Astrocyte of the spinal cord (primary cell): ENCODE results near the gene PPFIBP2.
A peak's percentile ranks its signal among the peaks of the same experiment; 100 is the strongest.

Experiments
- DNase-seq: peaks from one replicate; pipeline ENCODE4 v3.0.0; 2011; ENCODE audit warnings: low read depth, low spot score
- H3K4me3 ChIP-seq: 2 replicates; pipeline ENCODE4 v1.5.1; 2011; ENCODE audit warnings: low read depth, mild to moderate bottlenecking, low read length, moderate library complexity
- in situ Hi-C: cut with HindIII; loops from 2 replicates; pipeline ENCODE4 v1.10.0; 2017; ENCODE audit warnings: low sequenced_read_pairs
- TF ChIP-seq, protein P1 (sequence below): IDR thresholded peaks from 2 replicates; pipeline ENCODE4 v1.5.1; 2012; ENCODE audit warnings: low read depth, mild to moderate bottlenecking, low read length, inconsistent platforms

PPFIBP2 gene

DNA sequence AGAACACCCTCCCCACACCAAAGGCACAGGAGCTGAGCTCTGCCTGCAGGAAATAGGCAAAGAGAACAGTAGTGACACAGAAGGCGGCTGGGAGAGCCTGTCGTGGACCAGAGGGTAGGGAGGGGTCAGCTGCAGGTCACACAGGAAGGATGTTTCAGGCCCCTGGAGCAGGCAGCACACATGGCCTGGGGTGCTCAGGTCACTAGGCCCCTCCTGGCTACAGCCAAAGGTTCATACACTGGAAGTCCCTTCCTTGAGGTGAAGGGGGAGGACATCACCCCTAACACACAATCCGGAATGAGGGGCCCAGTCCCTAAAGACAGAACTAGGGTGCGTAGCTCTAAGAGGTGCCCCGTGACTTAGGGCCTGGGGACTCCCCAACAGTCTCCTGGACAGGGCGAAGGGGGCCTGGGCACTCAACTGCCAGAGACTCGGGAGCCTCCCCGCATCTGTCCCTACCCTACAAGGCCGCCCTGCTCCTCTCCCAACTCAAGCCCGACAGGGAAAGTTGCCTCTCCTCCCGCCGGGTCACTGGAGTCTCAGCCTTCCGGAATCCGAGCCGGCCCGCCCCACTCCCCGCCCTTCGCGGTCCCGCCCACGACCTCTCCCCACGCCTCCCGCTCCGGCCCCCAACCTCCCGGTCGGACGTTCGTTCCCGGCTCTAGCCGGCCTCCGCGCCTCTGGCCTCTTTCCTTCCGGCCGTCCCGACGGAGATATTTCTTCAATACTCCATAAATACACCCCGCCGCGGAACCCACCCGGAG lies 159.3 kb downstream of the PPFIBP2 start, which contains the start of gene CYB5R2:
Gene CYB5R2, minus strand, starts transcription at position 541 of the 764 bp plus-strand sequence. CDS start 675 bp downstream, outside the sequence.
- TF ChIP-seq, protein P1, sequence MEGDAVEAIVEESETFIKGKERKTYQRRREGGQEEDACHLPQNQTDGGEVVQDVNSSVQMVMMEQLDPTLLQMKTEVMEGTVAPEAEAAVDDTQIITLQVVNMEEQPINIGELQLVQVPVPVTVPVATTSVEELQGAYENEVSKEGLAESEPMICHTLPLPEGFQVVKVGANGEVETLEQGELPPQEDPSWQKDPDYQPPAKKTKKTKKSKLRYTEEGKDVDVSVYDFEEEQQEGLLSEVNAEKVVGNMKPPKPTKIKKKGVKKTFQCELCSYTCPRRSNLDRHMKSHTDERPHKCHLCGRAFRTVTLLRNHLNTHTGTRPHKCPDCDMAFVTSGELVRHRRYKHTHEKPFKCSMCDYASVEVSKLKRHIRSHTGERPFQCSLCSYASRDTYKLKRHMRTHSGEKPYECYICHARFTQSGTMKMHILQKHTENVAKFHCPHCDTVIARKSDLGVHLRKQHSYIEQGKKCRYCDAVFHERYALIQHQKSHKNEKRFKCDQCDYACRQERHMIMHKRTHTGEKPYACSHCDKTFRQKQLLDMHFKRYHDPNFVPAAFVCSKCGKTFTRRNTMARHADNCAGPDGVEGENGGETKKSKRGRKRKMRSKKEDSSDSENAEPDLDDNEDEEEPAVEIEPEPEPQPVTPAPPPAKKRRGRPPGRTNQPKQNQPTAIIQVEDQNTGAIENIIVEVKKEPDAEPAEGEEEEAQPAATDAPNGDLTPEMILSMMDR: no peak
- in situ Hi-C loops: no loop called here
- no peak for DNase-seq
- H3K4me3 ChIP-seq: peak within 1 kb of the TSS; percentile 35

GRCh38 chr11:7673724-7674434 lies 160.1 kb downstream of the PPFIBP2 start:
- peak; percentile 5 for DNase-seq
- peak overlapping the region; percentile 35 for H3K4me3 ChIP-seq
- TF ChIP-seq, protein P1: no peak
- in situ Hi-C loops: no loop called here

- DNase-seq: no peak
- in situ Hi-C loops: no loop called here
These were observed 161.8 kb downstream of the PPFIBP2 start for GRCh38 chr11:7675631-7676030.

GRCh38 chr11:7677071-7677470 lies 163.3 kb downstream of the PPFIBP2 start:
- in situ Hi-C loops: no loop called here
- peak; percentile 14 for DNase-seq

More at GRCh38 chr11:7675631-7676030, 161.8 kb downstream of the PPFIBP2 start:
- H3K4me3 ChIP-seq: no peak overlapping the region
- TF ChIP-seq, protein P1: no peak

DNA sequence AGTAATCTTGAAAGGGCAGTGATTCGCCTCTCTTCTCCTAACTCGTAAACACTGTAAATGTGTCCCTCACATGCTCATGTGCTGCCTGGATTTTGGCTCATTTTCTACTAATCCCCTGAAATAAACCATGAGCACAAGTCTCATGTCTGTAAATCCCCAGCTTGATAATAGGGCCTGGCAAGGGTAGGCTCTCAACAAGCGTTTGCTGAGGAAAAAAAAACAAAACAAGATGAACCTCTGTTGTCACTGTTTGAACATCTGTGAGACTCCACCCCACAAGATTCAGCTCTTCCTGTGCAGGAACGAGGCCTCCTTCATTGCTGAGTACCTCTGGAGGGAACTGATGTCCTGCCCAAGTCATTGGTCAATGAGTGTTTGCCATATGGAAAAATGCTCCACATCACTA lies 164.0 kb downstream of the PPFIBP2 start:
- in situ Hi-C loops: no loop called here
- TF ChIP-seq, protein P1: no peak
- no peak for DNase-seq
- no peak overlapping the region for H3K4me3 ChIP-seq

More at GRCh38 chr11:7677071-7677470, 163.3 kb downstream of the PPFIBP2 start:
- TF ChIP-seq, protein P1: no peak
- no peak overlapping the region for H3K4me3 ChIP-seq

DNA sequence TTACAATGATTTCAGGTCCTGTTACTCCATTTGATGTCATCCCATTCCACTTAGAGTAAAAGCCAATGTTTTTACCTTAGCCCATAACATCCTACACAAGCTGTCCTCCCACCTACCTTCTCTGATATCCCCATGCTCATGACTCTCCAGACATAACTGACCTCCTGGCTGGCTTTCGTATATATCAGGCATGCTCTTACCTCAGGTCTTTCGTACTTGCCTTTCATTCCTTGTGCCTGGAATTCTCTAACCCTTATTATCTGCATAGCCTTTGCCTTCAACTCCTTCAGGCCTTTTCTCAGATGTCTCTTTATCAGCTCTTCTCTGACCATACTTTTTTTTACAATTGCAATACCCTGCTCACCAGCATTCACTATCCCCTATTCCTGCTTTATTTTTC lies 169.8 kb downstream of the PPFIBP2 start:
- TF ChIP-seq, protein P1: no peak
- no peak overlapping the region for H3K4me3 ChIP-seq
- in situ Hi-C loops: no loop called here
- DNase-seq: no peak
